AG04450 (cell line): ENCODE measurements around the gene SHFL. TPM values are rescaled to one million over a fixed set of nuclear protein-coding genes. Genes with fewer than 3 reads are reported as not detected.

Source experiments
- CTCF ChIA-PET: fragments of 300-600, 350-600 bp; formaldehyde crosslinking; extraction: SDS; loops from one replicate; lab custom pipeline; 2022; ENCODE audit warnings: antibody characterized with exemption, inconsistent platforms; lab: Charles Lee
- POLR2A ChIA-PET: fragments of 350-600 bp; formaldehyde crosslinking; extraction: SDS; loops from one replicate; lab custom pipeline; 2021; ENCODE audit warnings: antibody characterized with exemption, inconsistent platforms; lab: Yijun Ruan, JAX
- DNase-seq: peaks from one replicate; pipeline ENCODE4 v3.0.0-alpha.2; 2011; ENCODE audit warnings: low read depth, low spot score
- H3K27ac ChIP-seq: one replicate; pipeline ENCODE4 v1.5.1; 2012; ENCODE audit warnings: low read depth, low read length, control low read depth
- H3K27me3 ChIP-seq: one replicate; pipeline ENCODE4 v1.6.0; 2012; ENCODE audit warnings: low read length; ENCODE audit not compliant: control insufficient read depth, insufficient read depth
- H3K4me3 ChIP-seq: 2 replicates; pipeline ENCODE4 v1.5.1; 2011; ENCODE audit warnings: mild to moderate bottlenecking, low read depth, low read length, control low read depth
- H3K9me3 ChIP-seq: 2 replicates; pipeline ENCODE4 v1.5.1; 2012; ENCODE audit warnings: low read length; ENCODE audit not compliant: control insufficient read depth, insufficient read depth
- CTCF ChIP-seq: IDR thresholded peaks from 2 replicates; pipeline ENCODE4 v1.5.1; 2011; ENCODE audit warnings: low read depth, low read length, control low read depth, inconsistent platforms
- polyA plus RNA-seq: library from polyadenylated mRNA; depleted of rRNA; stranded (reverse); fragments of >200 nt; gene quantifications from 2 replicates; pipeline ENCODE4 v1.2.3, GENCODE V29; 2011

The SHFL gene
- polyA plus RNA-seq, 1 experiment = 25.0 TPM

- no peak for TF ChIP-seq CTCF
- H3K27me3 ChIP-seq = peaks cover 7% of the 10 kb centered on the region
- H3K9me3 ChIP-seq = no peaks in the 10 kb centered on the region
- no peak overlapping the region for H3K4me3 ChIP-seq
- H3K27ac ChIP-seq = no peak overlapping the region
- POLR2A ChIA-PET = no interaction called here
- DNase-seq = no peak
- CTCF ChIA-PET = no interaction called here
These were observed 24.3 kb upstream of the SHFL start for GRCh38 chr19:10061717-10062310.

GRCh38 chr19:10068205-10068604 is 17.9 kb upstream of the SHFL start:
- H3K9me3 ChIP-seq = peaks cover 7% of the 10 kb centered on the region; the same call in 1 of the 2 replicates
- CTCF ChIA-PET = no interaction called here
- no peak for DNase-seq
- POLR2A ChIA-PET = no interaction called here
- H3K27me3 ChIP-seq = peaks cover 12% of the 10 kb centered on the region
- no peak overlapping the region for H3K4me3 ChIP-seq
- no peak for TF ChIP-seq CTCF
- H3K27ac ChIP-seq = no peak overlapping the region

- H3K27ac ChIP-seq = no peak overlapping the region
- CTCF ChIA-PET = interaction anchor here (0.5 kb wide), 1 partner anchor 12 kb away, joined by 3 read pairs; no protein-coding TSS in a partner anchor
- DNase-seq = no peak
- H3K9me3 ChIP-seq = peaks cover 12% of the 10 kb centered on the region
- POLR2A ChIA-PET = no interaction called here
- peaks cover 10% of the 10 kb centered on the region for H3K27me3 ChIP-seq
- no peak overlapping the region for H3K4me3 ChIP-seq
- no peak for TF ChIP-seq CTCF
These were observed 17.1 kb upstream of the SHFL start for GRCh38 chr19:10069046-10069445.

GRCh38 chr19:10070730-10071446 is 15.2 kb upstream of the SHFL start:
- H3K9me3 ChIP-seq = peaks cover 17% of the 10 kb centered on the region
- H3K27ac ChIP-seq = no peak overlapping the region
- H3K4me3 ChIP-seq = no peak overlapping the region
- no peak for DNase-seq
- TF ChIP-seq CTCF = no peak
- ChIA-PET CTCF (no interaction called here), POLR2A (no interaction called here)
- peaks cover 14% of the 10 kb centered on the region for H3K27me3 ChIP-seq

GRCh38 chr19:10074153-10074552 is 12.0 kb upstream of the SHFL start:
- Histone ChIP-seq H3K9me3 (peaks cover 17% of the 10 kb centered on the region), H3K27me3 (peaks cover 11% of the 10 kb centered on the region), H3K27ac (no peak overlapping the region), H3K4me3 (no peak overlapping the region)
- ChIA-PET CTCF (interaction anchor here (1.0 kb wide), 1 partner anchor 58 kb away, joined by 7 read pairs; no protein-coding TSS in a partner anchor), POLR2A (no interaction called here)
- DNase-seq = no peak
- TF ChIP-seq CTCF = peak; percentile 28; the same call in 1 of the 2 replicates
